ENCODE measurements around the gene TUBGCP6.

DNA sequence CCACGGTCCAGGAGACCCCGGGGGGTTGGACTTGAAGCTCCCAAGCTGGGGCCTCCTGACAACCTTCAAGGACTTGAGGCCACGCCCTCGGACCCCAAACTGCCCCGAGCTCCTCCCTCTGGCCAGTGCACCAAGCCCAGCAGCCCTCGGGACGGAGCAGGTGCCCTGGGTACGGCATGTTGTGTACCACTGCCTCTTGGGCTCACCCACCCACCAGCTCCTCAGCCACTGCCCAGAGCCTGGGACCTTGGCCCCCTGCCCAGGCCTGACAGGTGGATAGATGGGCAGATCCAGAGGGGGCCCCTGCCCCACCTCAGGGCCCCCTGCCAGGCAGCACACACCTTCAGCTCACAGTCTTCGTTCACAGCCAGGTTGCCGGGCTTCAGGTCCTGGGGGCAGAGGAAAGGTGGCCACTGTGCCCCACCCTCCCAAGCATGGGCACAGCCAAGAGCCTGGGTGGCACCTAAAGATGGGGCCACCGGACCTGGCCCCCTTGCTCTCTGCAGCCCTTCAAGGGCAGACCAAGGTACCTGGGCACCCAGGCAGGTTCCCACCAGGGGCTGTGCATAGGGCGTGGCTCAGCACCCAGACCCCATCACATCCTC, 11.5 kb upstream of the TUBGCP6 start:
- TF ChIP-seq, protein P1, sequence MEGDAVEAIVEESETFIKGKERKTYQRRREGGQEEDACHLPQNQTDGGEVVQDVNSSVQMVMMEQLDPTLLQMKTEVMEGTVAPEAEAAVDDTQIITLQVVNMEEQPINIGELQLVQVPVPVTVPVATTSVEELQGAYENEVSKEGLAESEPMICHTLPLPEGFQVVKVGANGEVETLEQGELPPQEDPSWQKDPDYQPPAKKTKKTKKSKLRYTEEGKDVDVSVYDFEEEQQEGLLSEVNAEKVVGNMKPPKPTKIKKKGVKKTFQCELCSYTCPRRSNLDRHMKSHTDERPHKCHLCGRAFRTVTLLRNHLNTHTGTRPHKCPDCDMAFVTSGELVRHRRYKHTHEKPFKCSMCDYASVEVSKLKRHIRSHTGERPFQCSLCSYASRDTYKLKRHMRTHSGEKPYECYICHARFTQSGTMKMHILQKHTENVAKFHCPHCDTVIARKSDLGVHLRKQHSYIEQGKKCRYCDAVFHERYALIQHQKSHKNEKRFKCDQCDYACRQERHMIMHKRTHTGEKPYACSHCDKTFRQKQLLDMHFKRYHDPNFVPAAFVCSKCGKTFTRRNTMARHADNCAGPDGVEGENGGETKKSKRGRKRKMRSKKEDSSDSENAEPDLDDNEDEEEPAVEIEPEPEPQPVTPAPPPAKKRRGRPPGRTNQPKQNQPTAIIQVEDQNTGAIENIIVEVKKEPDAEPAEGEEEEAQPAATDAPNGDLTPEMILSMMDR (IDR thresholded peaks at IDR 0.05) = no peak
- TF ChIP-seq POLR2A (IDR thresholded peaks at IDR 0.05) = no peak

All from esophagus squamous epithelium (tissue), 4 donors.